PFSK-1 (cell line): ENCODE measurements around the gene CARS2.

Experiments used
- FOXP2 ChIP-seq: optimal IDR thresholded peaks from 2 replicates; pipeline ENCODE3; 2011; ENCODE audit warnings: borderline replicate concordance, control low read depth, inconsistent platforms; ENCODE audit not compliant: insufficient read depth; ENCODE audit errors: extremely low read length, extremely low read depth
- POLR2AphosphoS5 ChIP-seq: IDR thresholded peaks from 2 replicates; pipeline ENCODE4 v1.6.1; 2012; ENCODE audit warnings: low read depth, mild to moderate bottlenecking, control low read depth, low read length, moderate library complexity
- TAF1 ChIP-seq: IDR thresholded peaks from 2 replicates; pipeline ENCODE4 v1.6.1; 2012; ENCODE audit warnings: low read length, control low read depth, borderline replicate concordance; ENCODE audit not compliant: insufficient read depth

- TF ChIP-seq TAF1 = no peak
- TF ChIP-seq FOXP2 = no peak
- no peak for TF ChIP-seq POLR2AphosphoS5
Observed at GRCh38 chr13:110726726-110727125, 20.8 kb upstream of the CARS2 start.
